GM18519 (cell line): ENCODE data around the gene SELPLG.
A peak's percentile ranks its signal among the peaks of the same experiment; 100 is the strongest.
"Not testable (repeated sequence)": the region's sequence is repeated elsewhere in the genome, so short reads cannot be mapped to it uniquely, and the experiment has no call there.

Experiments
- ATAC-seq: cut with Tn5 transposase; IDR thresholded peaks from one replicate; pipeline ENCODE4 v1.9.1; 2021; ENCODE audit warnings: mild to moderate bottlenecking, moderate library complexity; ENCODE audit not compliant: unreplicated experiment, low FRiP score

SELPLG gene, protein sequence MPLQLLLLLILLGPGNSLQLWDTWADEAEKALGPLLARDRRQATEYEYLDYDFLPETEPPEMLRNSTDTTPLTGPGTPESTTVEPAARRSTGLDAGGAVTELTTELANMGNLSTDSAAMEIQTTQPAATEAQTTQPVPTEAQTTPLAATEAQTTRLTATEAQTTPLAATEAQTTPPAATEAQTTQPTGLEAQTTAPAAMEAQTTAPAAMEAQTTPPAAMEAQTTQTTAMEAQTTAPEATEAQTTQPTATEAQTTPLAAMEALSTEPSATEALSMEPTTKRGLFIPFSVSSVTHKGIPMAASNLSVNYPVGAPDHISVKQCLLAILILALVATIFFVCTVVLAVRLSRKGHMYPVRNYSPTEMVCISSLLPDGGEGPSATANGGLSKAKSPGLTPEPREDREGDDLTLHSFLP

DNA sequence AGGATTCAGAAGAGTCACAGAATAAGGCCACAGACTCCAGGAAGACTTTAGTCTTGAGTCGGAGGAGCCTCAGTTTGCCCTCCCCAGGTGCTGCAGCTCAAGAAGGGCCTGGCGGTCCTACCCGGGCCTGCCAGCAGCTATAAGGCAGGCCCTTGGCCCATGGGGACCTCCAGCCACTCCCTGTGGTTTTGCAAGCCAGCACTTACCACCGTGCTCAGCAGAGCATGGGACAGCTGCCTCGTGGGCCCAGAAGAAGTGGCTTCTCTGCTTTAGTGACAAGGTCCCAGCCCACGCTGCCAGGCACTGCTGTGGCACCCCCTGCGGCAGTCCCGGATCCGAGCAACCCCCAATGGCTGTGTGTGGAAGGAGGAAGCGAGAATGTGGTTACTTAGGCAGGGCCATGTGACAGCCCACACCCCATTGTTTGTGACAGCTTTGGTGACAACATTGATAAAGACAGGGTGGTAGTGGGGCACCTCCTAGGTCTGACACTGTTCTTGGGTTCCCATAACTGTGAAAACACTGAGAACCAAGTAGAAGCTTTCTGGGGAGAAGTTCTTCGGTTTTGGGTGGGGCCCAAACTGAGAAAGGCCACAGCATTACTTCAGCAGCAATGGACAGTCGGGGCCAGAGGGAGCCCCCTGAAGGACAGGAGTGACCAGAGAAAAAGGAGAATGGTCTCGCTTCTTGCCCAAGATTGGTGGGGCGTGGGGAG is at the start of gene SELPLG:
TSS of gene SELPLG (minus strand) at position 361 of the 715 bp plus-strand sequence. CDS start 9,587 bp downstream, outside the sequence.
- ATAC-seq = peak; percentile 53

DNA sequence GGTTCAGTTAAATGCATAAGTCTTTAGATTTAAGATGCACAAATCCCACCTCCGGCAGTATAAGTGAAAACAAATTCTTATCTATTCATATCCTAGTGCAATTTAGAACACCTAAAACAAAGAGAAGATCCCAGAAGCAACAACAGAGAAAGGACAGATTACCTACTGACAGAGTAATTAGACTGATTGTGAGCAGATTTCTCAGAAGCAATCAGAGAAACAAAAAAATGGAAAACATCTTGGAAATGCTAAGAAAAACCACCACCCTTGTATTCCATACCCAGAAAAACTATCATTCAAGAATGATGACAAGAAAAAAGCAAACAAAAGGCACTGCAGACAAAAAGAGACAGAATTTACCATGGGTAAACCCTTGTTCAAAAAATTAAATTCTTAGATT is 47.6 kb upstream of the SELPLG start:
- ATAC-seq = no peak

DNA sequence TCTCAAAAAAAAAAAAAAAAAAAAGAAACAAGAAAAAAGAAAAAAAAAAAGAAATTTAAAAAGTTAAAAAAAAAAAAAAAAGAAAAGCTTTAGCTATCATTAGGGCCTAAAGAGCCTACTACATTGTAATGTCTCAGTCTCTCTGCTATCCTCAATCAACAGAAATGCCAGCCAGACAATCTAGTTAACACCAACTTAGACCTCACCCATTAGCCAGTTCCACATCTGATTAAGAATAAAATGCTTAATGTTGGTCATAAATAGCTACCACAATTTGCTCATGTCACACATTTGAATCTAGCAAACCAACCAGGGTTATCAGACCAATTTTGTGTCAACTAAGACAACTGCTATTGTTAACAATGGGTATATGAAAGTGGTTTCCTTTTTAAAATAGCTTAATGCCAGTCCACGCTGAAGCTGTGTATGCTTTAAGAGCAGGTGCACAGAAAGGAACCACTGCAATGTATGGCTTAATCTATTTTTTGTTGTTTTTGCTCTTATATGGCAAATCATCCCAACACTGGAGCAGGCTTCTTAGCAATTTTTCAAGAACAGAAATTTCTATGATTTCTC is 45.5 kb upstream of the SELPLG start:
- no peak for ATAC-seq

DNA sequence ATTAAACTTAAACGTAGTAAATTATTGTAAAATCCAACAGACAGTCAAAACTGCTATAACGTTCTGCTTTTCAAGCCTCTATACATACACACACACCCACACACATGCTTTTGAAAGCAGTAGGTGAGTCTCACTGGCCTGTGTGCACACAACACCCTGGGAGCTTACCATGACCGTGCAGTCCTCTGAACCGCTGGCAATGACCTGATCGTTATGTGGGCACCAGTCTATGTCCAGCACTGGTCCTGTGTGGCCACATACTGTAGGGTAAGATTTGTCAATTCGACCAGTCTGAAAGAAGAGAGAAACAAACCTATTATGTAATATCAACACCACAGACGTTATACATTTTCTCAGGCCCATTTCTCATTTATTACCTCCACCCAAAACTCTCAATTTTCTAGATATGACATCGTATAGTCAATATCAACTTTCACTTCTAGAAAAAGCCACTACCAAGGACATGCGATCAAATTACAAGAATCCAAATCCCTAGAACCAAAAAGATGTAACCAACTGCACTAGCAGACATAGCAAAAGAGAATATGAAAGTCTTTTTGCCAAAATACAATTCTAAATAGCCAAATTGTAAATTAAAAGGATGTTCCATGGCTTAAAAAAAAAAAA is 44.5 kb upstream of the SELPLG start:
- no peak for ATAC-seq

DNA sequence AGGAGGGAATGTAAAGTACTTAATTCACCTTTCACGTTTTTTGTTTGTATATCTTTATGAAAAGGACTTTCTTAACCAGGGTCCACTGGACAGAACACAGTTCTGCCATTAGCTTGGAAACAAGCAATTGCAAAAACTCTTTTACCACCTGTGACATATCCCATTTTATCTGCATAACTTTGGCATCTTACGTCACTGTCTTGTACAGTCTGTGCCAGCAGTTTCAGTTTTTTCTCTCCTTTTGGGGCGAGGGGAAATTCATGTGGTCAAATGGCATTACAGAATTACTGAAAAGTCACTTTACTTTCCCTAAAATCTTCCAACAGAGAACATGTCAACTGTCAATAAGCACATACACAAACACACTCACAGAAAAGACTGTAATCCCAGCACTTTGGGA is 43.7 kb upstream of the SELPLG start:
- ATAC-seq = no peak

DNA sequence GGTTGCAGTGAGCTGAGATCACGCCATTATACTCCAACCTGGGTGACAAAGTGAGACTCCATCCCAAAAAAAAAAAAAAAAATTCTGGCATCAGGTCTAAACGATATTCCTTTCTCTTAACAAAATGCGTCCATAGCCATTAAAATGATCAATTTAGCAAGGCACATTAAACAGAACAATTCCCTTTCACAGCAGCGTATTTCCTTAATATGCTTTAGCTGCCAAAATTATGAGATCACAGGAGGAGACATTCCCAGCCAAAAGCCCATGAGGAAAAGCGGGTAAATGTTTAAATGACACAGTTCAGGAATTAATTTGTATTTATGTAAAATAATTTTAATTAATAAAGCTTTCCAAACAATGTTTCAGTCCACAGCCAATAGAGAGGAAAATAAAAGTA is 43.0 kb upstream of the SELPLG start:
- ATAC-seq = no peak

DNA sequence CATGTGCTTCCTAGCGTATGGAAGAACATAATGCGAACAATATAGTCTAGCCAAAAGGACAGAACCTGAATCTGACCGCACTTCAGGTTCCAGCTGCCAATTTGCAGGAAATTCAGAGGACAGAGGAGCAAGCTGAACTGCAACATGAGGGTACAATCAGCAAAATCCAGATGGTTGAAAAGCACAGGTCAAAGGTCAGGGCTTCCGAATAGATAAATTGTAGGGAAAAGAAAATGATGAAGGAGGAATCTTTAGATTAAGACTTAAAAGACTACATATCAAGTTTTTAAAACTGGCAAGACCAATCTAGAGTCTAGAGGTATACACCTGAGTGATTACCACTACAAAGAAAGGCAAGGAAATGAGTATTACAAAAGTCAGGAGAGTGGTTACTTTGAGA is 42.1 kb upstream of the SELPLG start:
- no peak for ATAC-seq

DNA sequence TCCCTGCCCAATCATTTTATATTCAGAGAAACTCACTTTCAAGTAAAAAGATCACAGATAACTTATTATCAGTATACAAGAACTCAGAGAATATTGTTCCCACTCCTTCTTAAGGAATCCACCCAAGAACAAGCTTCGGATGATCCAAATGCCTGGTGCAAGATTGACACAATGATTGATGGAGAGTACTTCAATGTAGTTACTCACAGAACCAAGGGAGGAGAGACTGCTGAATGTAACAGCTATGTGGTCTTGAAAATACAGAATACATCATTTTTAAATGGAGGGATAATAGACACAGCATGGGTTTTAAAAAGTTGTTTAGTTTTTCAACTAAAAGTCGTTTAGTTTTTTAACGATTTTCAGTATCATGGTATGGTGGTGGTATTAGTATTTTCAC is 38.4 kb upstream of the SELPLG start:
- no peak for ATAC-seq

DNA sequence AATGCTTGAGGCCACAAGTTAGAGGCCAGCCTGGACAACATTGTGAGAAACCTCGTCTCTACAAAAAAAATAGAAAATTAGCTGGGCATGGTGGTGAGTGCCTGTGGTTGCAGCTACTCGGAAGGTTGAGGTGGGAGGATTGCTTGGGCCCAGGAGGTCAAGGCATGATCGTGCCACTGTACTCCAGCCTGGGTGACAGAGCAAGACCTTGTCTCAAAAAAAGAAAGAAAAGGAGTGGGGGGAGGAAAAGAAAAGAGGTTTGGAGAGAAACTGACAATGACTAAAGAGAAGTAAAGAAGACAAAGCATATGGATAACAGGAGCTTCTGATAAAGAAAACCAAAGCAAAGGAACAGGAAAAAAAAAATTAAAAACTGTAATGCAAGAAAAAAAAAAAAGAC is 37.4 kb upstream of the SELPLG start:
- ATAC-seq = no peak

DNA sequence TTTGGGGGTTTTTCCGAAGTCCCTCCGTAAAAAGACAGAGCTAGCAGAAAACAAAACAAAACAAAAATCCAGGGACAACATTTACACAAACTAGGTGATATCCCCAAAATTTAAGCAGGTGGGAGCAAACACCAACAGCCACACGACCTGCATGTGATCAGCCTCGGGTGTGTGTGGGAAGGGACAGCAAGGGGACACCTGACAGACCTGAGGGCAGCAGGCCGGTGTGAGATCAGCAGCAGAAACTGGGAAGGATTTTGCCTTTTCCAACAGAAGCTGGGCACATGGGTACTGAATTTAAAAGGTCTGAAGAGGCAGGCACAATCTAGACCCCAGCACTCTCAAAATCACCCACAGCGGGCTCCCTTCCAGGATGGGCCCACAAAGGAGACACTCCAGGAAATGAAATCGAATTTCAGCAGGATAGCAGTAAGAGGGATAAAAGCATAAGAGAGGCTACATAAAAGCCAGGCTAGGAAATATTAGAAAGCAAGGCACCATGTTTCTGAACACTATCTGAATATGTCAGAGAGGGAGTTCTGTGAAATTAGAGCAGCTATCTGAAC is 36.5 kb upstream of the SELPLG start:
- ATAC-seq = no peak

DNA sequence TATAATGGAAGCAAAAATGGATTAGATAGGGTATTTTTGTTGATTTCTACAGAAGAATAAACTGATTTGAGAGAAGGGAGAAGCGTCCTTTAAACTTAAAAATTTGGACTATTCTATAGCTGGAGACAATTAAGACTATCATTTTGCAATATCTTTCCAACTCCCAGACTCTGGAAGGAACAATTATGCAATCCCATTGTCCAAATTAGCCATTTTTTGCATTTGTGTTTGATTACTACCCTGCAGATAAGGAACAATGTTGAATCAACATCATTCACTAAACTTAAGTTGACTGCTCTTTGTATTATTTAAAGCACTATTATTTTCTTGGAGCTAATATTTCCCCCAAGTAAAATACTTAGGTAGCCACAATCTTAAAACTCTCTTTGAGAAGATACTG is 34.8 kb upstream of the SELPLG start:
- no peak for ATAC-seq

DNA sequence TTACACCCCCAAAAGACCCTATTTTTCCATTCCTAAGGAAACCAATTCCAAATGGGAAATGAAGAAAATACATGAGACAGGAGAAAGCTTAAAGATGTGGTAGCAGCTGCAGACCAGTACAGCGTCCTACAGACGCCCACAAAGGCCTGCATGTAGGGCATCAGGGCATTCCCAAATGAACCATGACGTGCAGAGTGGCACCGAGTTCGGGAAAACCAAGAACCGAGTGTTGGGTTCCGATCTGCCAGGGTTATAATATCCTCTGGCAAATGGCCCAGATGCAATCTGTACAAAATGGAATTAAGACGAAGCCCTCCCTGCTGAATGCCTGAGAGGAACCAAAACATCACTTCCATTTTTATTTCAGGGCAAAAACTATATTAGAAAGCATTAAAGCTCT is 34.4 kb upstream of the SELPLG start:
- no peak for ATAC-seq

DNA sequence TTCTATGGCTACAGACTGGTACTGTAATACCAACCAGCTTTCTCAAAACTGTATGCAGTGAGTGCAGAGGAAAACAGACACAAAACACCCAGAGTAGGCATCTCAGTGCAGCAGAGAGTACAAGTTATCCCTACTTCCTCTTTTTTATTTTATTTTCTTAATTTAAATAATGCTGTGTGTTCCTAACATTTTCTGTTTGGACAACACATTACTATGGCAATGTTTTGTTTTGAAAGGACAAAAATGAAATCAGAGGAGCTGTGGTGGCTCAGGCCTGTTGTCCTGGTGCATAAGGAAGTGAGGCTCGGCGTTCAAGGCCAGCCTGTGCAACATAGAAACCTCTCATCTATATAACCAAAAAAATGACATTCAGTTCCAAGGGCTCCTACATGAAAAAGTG is 33.7 kb upstream of the SELPLG start:
- no peak for ATAC-seq

DNA sequence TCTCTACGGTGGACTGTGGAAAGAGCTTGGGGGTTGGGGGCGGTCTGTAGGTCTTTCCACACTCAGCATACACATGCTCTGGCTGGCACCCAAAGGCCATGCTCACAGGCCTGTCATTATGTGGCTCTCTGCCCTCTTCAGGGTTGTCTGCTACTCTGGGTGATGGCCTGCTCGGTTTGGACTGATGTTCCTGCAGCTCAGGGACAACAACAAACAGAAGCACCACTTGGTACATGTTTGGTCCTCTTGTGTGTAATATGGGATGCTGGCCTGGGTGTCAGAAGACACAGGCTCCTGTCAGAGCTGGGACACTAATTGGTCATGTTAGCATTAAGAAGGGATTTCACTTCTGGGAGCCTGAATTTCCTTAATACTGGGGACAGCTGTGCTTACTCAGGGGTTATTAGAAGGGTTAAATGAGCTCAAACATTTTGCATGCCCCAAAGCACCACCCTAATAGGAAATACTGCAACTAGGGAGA is 32.7 kb upstream of the SELPLG start:
- no peak for ATAC-seq

DNA sequence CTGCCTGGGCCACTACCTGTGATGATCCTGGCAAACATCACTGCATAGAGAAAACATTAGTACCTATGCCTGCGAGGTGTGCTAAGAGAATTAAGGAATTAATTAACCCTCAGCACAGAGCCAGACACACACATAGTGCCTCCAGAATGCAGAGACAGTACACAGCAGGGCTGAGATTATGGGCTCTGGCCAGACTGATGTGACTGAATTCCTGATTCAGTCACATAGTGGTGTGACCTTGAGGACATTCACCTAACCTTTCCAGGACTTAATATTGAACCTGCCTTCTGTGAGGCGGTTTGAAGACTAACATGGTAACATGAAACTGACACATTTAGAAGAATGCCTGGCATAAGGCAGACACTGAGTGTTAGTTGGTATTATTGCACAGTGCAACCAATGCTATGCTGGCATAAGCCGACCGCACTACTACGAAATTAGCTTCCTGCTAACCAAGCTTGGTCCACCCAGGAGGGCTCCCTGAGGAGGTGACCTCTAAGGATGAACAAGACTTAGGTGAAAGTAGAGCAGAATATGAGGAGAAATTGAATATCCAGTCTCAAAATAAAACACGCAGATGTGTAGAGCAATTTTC is 32.0 kb upstream of the SELPLG start:
- no peak for ATAC-seq

DNA sequence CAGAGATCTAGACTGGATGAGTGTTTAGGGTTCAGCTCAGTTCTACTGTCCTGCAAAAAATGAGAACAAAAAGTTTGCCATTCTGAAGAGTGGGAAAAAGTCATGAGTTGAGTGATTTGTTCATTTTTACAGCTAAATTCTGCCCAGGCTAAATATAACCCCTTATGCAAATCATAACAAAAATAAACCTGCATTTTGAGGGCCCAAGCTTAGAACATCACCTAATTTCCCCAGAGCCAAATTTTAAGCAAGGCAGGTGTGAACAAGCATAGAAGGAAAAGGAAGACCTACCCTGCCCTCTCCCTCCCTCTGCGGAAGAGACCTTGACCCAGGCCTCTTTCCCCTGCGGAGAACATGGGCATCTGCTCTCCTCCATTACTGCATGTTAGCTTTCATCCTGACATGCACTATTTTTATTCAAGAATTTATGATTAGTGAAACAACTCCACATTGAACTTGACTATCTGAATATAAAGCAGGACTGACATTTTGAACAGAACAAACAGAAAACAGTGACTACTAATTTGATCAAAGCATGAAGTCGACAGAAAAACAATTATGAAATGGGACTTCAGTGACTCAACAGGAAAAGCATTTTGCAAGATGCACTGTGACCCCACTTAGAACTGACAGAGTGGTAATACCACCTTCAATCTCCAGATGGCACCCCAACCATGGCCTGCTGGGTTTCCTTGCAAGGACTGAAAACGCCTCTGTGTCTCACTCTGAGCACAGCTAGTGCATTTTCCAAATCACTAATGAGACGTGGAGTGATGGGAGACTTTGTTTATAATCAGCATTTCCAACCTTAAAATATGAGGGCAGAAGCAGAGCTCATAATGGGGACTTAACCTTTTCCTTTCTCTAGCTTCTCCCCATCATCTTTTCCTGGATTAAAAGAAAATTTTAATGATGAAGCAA is 30.9 kb upstream of the SELPLG start:
- ATAC-seq = peak; percentile 38

DNA sequence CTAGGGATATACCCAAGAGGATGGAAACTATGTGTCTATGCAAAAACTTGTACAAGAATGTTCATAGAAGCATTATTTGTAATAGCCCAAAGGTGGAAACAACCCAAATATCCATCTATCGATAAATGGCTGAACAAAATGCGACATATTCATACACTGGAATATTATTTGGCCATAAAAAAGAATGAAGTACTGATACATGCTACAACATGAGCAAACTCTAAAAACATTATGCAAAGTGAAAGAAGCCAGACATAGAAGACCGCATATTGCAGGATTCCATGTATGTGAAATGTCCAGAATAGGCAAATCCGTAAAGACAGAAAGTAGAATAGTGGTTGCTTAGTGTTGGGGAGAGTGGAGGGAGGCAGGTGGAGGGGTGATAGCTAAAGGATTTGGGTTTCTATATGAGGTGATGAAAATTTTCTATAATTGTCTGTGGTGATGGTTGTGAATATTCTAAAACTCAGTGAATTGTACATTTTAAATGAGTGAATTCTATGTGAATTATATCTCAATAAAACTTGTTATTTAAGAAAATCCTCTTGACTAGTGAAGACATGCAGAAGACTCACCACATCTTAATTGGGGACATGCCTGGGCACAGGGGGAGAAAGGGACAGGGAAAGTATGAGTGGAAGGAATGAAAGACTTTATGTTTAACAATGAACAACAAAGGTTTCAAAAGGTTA is 29.8 kb upstream of the SELPLG start:
- ATAC-seq = no peak

DNA sequence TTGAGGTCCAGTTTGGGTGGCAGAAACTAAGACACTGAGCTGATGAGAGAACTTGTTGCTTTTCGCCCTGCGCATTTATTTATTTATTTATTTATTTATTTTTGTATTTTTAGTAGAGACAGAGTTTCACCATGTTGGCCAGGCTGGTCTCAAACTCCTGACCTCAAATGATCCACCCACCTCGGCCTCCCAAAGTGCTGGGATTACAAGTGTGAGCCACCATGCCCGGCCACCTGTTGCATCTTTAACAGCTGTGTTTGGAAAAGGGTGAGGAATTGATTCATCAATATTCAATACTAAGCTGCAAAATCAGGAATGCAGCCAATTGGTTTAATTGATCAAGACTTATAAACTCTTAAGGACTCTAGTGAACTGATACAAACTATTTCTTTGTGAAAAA is 24.4 kb upstream of the SELPLG start:
- not testable (repeated sequence) for ATAC-seq
